Endothelial cell (in vitro differentiated cells): ENCODE measurements around the gene EML2. TPM values are rescaled to one million over a fixed set of nuclear protein-coding genes. Genes with fewer than 3 reads are reported as not detected.

Source experiments
- DNase-seq: peaks from one replicate; pipeline ENCODE4 v3.0.0; 2021; ENCODE audit warnings: low spot score
- H3K27ac Mint-ChIP-seq: one replicate; pipeline ENCODE4 v1.8.0; 2021; ENCODE audit warnings: mixed read lengths, inconsistent platforms; ENCODE audit not compliant: unreplicated experiment
- H3K27me3 Mint-ChIP-seq: one replicate; pipeline ENCODE4 v1.8.0; 2021; ENCODE audit warnings: mild to moderate bottlenecking, moderate library complexity, mixed read lengths, inconsistent platforms; ENCODE audit not compliant: unreplicated experiment
- H3K36me3 Mint-ChIP-seq: one replicate; pipeline ENCODE4 v1.8.0; 2021; ENCODE audit warnings: mild to moderate bottlenecking, low read depth, mixed read lengths, inconsistent platforms; ENCODE audit not compliant: unreplicated experiment
- H3K4me1 Mint-ChIP-seq: one replicate; pipeline ENCODE4 v1.8.0; 2021; ENCODE audit warnings: mild to moderate bottlenecking, mixed read lengths, inconsistent platforms; ENCODE audit not compliant: unreplicated experiment
- H3K4me3 Mint-ChIP-seq: one replicate; pipeline ENCODE4 v1.8.0; 2021; ENCODE audit warnings: mild to moderate bottlenecking, mixed read lengths, inconsistent platforms; ENCODE audit not compliant: unreplicated experiment
- H3K9me3 Mint-ChIP-seq: one replicate; pipeline ENCODE4 v1.8.0; 2021; ENCODE audit warnings: mixed read lengths, inconsistent platforms; ENCODE audit not compliant: unreplicated experiment
- CTCF ChIP-seq: fragments of 200-600 bp; sonication (generic); IDR thresholded peaks from one replicate; pipeline ENCODE4 v1.5.0; 2021; ENCODE audit warnings: antibody characterized with exemption; ENCODE audit not compliant: unreplicated experiment
- total RNA-seq: library from RNA; stranded (reverse); fragmentation: NEBNext Ultra II Directional; extraction: Animal tissue kit (Norgen Biotek cat#: 25700); gene quantifications from one replicate; pipeline ENCODE4 v1.2.1, GENCODE V29; 2021; ENCODE audit not compliant: unreplicated experiment

EML2 gene
- total RNA-seq, 1 donor from 2014 or later: 20.3 TPM

GRCh38 chr19:45593520-45593919, 45.7 kb downstream of the EML2 start:
- Mint-ChIP-seq H3K9me3 (no peaks in the 10 kb centered on the region), H3K27ac (no peak overlapping the region)

DNA sequence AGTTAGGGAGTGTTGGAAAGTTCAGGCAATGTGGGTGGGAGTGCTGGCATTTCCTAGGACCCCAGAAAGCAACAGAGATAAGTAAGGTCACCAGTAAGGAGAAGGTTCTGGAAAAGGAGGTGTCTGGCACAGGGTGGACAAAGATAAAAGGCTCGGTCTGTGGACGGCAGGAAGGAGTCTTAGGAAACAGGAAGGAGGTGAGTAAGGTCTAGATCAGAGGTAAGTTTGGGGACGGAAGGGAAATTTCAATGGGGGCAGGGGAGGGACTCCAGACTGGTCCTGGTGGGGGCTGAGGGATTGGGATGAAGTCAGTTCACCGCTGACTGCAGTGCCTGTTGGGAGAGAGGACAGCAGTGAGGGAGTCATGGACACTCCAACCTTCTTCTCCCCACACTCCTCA, 46.8 kb downstream of the EML2 start:
- Mint-ChIP-seq H3K27me3 (peaks cover 5% of the 10 kb centered on the region), H3K36me3 (peaks cover 24% of the 10 kb centered on the region), H3K4me3 (peak overlapping the region; percentile 38), H3K27ac (peak overlapping the region; percentile 62), H3K4me1 (peaks cover 27% of the 10 kb centered on the region), H3K9me3 (no peaks in the 10 kb centered on the region)
- no peak for DNase-seq
- TF ChIP-seq CTCF: no peak

More at GRCh38 chr19:45593520-45593919, 45.7 kb downstream of the EML2 start:
- Mint-ChIP-seq H3K27me3 (peaks cover 5% of the 10 kb centered on the region), H3K4me3 (no peak overlapping the region), H3K4me1 (peaks cover 37% of the 10 kb centered on the region), H3K36me3 (peaks cover 24% of the 10 kb centered on the region)
- no peak for DNase-seq
- TF ChIP-seq CTCF: no peak

GRCh38 chr19:45591638-45592005, 47.6 kb downstream of the EML2 start:
- H3K4me1 Mint-ChIP-seq: peaks cover 21% of the 10 kb centered on the region

GRCh38 chr19:45591004-45591637, 48.1 kb downstream of the EML2 start:
- Mint-ChIP-seq H3K36me3 (peaks cover 24% of the 10 kb centered on the region), H3K4me3 (no peak overlapping the region), H3K27me3 (peaks cover 5% of the 10 kb centered on the region), H3K4me1 (peaks cover 16% of the 10 kb centered on the region), H3K9me3 (no peaks in the 10 kb centered on the region), H3K27ac (no peak overlapping the region)
- peak; percentile 21 for TF ChIP-seq CTCF
- peak; percentile 60 for DNase-seq

More at GRCh38 chr19:45591638-45592005, 47.6 kb downstream of the EML2 start:
- H3K27ac Mint-ChIP-seq: no peak overlapping the region
- TF ChIP-seq CTCF: no peak
- no peaks in the 10 kb centered on the region for H3K9me3 Mint-ChIP-seq
- peaks cover 24% of the 10 kb centered on the region for H3K36me3 Mint-ChIP-seq
- H3K27me3 Mint-ChIP-seq: peaks cover 5% of the 10 kb centered on the region
- no peak overlapping the region for H3K4me3 Mint-ChIP-seq
- no peak for DNase-seq

DNA sequence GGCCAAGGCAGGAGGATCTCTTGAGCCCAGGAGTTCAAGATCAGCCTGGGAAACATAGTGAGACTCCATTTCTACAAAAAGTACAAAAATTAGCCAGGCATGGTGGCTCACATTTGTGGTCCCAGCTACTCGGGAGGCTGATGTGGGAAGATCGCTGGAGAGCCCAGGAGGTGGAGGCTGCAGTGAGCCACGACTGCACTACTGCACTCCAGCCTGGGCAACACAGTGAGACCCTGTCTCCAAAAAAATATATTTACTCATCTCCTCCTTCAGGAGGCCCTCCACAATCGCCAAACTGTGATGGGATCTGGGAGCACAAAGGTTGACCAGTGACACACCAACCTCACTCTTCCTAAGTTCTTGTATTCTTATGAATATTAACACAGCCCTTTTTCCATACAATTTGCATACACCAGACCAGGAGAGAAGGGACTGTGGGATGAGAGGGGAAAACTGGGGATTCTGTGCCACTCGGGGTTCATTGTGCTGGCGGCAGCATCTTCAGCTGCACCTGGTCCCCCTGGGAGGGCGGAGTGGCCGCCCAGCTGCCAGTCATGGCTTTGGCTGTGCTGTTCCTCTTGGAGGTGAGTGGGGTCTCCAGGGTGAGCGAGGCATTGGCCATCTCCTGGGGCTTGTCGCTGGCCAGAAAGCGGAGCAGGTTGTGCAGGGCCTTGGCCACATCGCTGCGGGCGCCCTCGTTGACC, 48.7 kb downstream of the EML2 start:
- Mint-ChIP-seq H3K27me3 (peaks cover 9% of the 10 kb centered on the region), H3K36me3 (peaks cover 24% of the 10 kb centered on the region), H3K4me3 (peak overlapping the region; percentile 38), H3K4me1 (peaks cover 16% of the 10 kb centered on the region), H3K27ac (no peak overlapping the region), H3K9me3 (no peaks in the 10 kb centered on the region)
- no peak for DNase-seq
- no peak for TF ChIP-seq CTCF
